Hepatocyte (in vitro differentiated cells): ENCODE results near the gene TIMM44. TPM values are rescaled to one million over a fixed set of nuclear protein-coding genes. Genes with fewer than 3 reads are reported as not detected.
"Not testable (repeated sequence)": the region's sequence is repeated elsewhere in the genome, so short reads cannot be mapped to it uniquely, and the experiment has no call there.

Source experiments
- DNase-seq: peaks from one replicate; pipeline ENCODE4 v3.0.0-alpha.2; 2016; ENCODE audit warnings: low spot score
- H2AFZ ChIP-seq: fragments of 200-600 bp; sonication (generic); 2 replicates; pipeline ENCODE4 v1.6.0; 2016; ENCODE audit warnings: antibody characterized with exemption, mild to moderate bottlenecking
- H3K27ac ChIP-seq: fragments of 200-600 bp; sonication (generic); 2 replicates; pipeline ENCODE4 v1.5.1; 2016; ENCODE audit warnings: mild to moderate bottlenecking
- H3K27me3 ChIP-seq: fragments of 200-600 bp; sonication (generic); 2 replicates; pipeline ENCODE4 v1.6.1; 2016
- H3K36me3 ChIP-seq: fragments of 200-600 bp; sonication (generic); replicated peaks from 2 replicates; pipeline ENCODE4 v1.5.1; 2016; ENCODE audit warnings: low read depth; ENCODE audit not compliant: insufficient read depth
- H3K4me1 ChIP-seq: fragments of 200-600 bp; sonication (generic); 2 replicates; pipeline ENCODE4 v1.5.1; 2016; ENCODE audit warnings: mild to moderate bottlenecking, moderate library complexity; ENCODE audit not compliant: insufficient read depth
- H3K4me2 ChIP-seq: fragments of 200-600 bp; sonication (generic); 2 replicates; pipeline ENCODE4 v1.6.0; 2016
- H3K4me3 ChIP-seq: fragments of 200-600 bp; sonication (generic); 2 replicates; pipeline ENCODE4 v1.5.1; 2016; ENCODE audit warnings: mild to moderate bottlenecking
- H3K79me2 ChIP-seq: fragments of 200-600 bp; sonication (generic); 2 replicates; pipeline ENCODE4 v1.6.0; 2017; ENCODE audit warnings: mild to moderate bottlenecking
- H3K9me2 ChIP-seq: fragments of 200-600 bp; sonication (generic); replicated peaks from 2 replicates; pipeline ENCODE4 v1.6.0; 2017; ENCODE audit warnings: mild to moderate bottlenecking; ENCODE audit not compliant: insufficient read depth
- H3K9me3 ChIP-seq: fragments of 200-600 bp; sonication (generic); 2 replicates; pipeline ENCODE4 v1.5.1; 2016; ENCODE audit warnings: low read depth, mild to moderate bottlenecking
- H4K20me1 ChIP-seq: fragments of 200-600 bp; sonication (generic); 2 replicates; pipeline ENCODE4 v1.6.0; 2016; ENCODE audit warnings: mild to moderate bottlenecking; ENCODE audit not compliant: insufficient read depth, poor library complexity, severe bottlenecking
- EZH2 ChIP-seq: fragments of 200-600 bp; sonication (generic); IDR thresholded peaks from 2 replicates; pipeline ENCODE4 v1.6.1; 2016; ENCODE audit warnings: antibody characterized with exemption, mild to moderate bottlenecking, borderline replicate concordance
- EZH2phosphoT487 ChIP-seq: fragments of 200-600 bp; sonication (generic); IDR thresholded peaks from one replicate; pipeline ENCODE4 v1.6.1; 2018; ENCODE audit warnings: antibody characterized with exemption, mild to moderate bottlenecking, low read depth, moderate library complexity; ENCODE audit not compliant: unreplicated experiment, severe bottlenecking
- WGBS: methylation state at CpG from one replicate; pipeline ENCODE4 v1.1.6; 2016; ENCODE audit warnings: low lambda C conversion rate; ENCODE audit errors: missing lambda C conversion rate; 5-methylcytosine and 5-hydroxymethylcytosine counted together
- polyA plus RNA-seq: library from polyadenylated mRNA; unstranded; fragments of >200 nt; fragmentation: Nextera tagmentation; extraction: Ambion mirVana; gene quantifications from 2 replicates; pipeline ENCODE4 v1.2.1, GENCODE V29; 2016
- total RNA-seq: library from RNA; depleted of rRNA; stranded (reverse); fragments of >200 nt; gene quantifications from 2 replicates; pipeline ENCODE4 v1.2.3, GENCODE V29; 2014
- TF ChIP-seq, protein P1 (sequence below): fragments of 200-600 bp; sonication (generic); IDR thresholded peaks from 2 replicates; pipeline ENCODE4 v1.5.1; 2016; ENCODE audit warnings: antibody characterized with exemption, mild to moderate bottlenecking; ENCODE audit not compliant: poor library complexity

TIMM44 gene
- total and polyA plus RNA-seq, 2 experiments from 2014 or later = 40.7 to 52.0 TPM

DNA sequence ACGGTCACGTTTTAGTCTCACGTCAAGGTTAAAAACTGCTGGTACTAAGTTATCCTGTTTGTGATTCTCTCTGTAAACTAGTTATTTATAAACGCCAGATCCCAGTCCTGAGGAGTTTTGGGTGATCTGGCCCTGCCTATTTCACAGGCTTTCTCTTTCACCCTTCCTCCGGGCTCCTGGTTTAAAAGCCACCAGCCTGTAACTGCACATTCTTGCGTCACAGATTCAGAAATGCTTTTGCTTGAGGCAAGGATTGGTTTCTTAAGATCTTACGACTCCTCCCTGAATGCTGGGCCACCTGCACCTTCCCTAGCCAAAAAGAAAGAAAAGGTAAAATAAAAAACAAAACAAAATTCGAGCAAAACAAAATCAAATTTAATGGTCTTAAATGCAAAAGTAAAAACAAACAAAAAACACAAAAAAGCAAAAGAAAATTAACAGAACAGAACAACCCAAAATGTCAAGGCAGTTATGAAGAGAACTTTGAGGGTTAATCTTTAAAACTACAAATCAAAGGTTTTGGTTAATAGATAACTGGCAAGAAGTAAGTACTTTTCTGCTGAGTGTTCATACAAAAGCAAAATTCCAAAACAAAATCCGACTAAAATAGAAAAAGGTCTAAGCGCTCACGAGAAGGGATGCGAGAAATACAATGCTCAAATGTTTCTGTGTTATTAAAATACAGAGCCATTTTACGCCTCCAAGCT lies 18.6 kb upstream of the TIMM44 start:
- H3K36me3 ChIP-seq = no peaks in the 10 kb centered on the region
- 76% methylated on average over 13 of the region's 13 CpGs for WGBS

GRCh38 chr19:7961082-7961481 lies 17.6 kb upstream of the TIMM44 start:
- H3K4me3 ChIP-seq, DNase-seq, H3K4me1 ChIP-seq, H3K27me3 ChIP-seq, H3K79me2 ChIP-seq, H4K20me1 ChIP-seq, H3K4me2 ChIP-seq, H2AFZ ChIP-seq, H3K36me3 ChIP-seq, H3K9me3 ChIP-seq, H3K27ac ChIP-seq, H3K9me2 ChIP-seq: not testable (repeated sequence)
- WGBS = 97% methylated on average over 4 of the region's 4 CpGs

More for the DNA sequence above, 18.6 kb upstream of the TIMM44 start:
- no peaks in the 10 kb centered on the region for H3K9me3 ChIP-seq
- H3K9me2 ChIP-seq = no peaks in the 10 kb centered on the region
- no peak overlapping the region for H3K4me3 ChIP-seq
- peaks cover 6% of the 10 kb centered on the region for H3K4me1 ChIP-seq
- TF ChIP-seq, protein P1, sequence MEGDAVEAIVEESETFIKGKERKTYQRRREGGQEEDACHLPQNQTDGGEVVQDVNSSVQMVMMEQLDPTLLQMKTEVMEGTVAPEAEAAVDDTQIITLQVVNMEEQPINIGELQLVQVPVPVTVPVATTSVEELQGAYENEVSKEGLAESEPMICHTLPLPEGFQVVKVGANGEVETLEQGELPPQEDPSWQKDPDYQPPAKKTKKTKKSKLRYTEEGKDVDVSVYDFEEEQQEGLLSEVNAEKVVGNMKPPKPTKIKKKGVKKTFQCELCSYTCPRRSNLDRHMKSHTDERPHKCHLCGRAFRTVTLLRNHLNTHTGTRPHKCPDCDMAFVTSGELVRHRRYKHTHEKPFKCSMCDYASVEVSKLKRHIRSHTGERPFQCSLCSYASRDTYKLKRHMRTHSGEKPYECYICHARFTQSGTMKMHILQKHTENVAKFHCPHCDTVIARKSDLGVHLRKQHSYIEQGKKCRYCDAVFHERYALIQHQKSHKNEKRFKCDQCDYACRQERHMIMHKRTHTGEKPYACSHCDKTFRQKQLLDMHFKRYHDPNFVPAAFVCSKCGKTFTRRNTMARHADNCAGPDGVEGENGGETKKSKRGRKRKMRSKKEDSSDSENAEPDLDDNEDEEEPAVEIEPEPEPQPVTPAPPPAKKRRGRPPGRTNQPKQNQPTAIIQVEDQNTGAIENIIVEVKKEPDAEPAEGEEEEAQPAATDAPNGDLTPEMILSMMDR = no peak
- TF ChIP-seq EZH2 (no peak), EZH2phosphoT487 (no peak)
- peak overlapping the region; percentile 20 for H3K4me2 ChIP-seq
- H3K79me2 ChIP-seq = no peaks in the 10 kb centered on the region
- no peaks in the 10 kb centered on the region for H4K20me1 ChIP-seq
- H3K27me3 ChIP-seq = no peaks in the 10 kb centered on the region
- DNase-seq = no peak
- no peak overlapping the region for H2AFZ ChIP-seq
- peak overlapping the region; percentile 1 for H3K27ac ChIP-seq

DNA sequence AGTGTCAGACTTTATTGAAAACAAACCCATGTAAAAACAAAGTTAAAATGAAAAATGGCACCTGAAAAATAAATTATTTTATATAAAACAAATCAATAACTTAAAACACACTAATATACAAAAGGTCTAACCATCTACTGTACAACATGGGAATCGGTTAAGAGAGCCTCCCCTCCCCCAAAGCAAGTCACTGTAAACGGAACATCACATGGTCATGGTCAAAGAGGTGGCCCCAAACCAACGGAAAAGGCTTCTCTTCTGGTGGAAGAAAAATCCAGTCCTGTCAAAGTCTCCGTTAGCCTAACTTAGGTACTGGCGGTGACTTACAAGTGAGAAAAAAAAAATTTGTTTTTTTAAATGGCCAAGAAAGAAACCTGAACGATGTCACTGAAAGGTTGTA lies 15.7 kb upstream of the TIMM44 start:
- no peaks in the 10 kb centered on the region for H4K20me1 ChIP-seq
- H3K9me3 ChIP-seq = no peaks in the 10 kb centered on the region
- H3K9me2 ChIP-seq = no peaks in the 10 kb centered on the region
- H3K36me3 ChIP-seq = no peaks in the 10 kb centered on the region
- H3K79me2 ChIP-seq = no peaks in the 10 kb centered on the region
- no peak overlapping the region for H3K27ac ChIP-seq
- no peak overlapping the region for H3K4me3 ChIP-seq
- TF ChIP-seq, protein P1 = no peak
- no peak for TF ChIP-seq EZH2phosphoT487
- TF ChIP-seq EZH2 = no peak
- DNase-seq = no peak
- WGBS = 88% methylated on average over 6 of the region's 6 CpGs
- peaks cover 6% of the 10 kb centered on the region for H3K4me1 ChIP-seq
- no peak overlapping the region for H3K4me2 ChIP-seq
- H2AFZ ChIP-seq = no peak overlapping the region
- no peaks in the 10 kb centered on the region for H3K27me3 ChIP-seq

- DNase-seq = no peak
- Histone ChIP-seq H4K20me1 (no peaks in the 10 kb centered on the region), H3K4me1 (no peaks in the 10 kb centered on the region), H3K27ac (no peak overlapping the region), H3K27me3 (no peaks in the 10 kb centered on the region), H3K9me3 (no peaks in the 10 kb centered on the region), H3K9me2 (no peaks in the 10 kb centered on the region), H3K36me3 (no peaks in the 10 kb centered on the region), H3K4me2 (no peak overlapping the region), H3K4me3 (no peak overlapping the region), H2AFZ (no peak overlapping the region), H3K79me2 (no peaks in the 10 kb centered on the region)
- whole genome bisulfite sequencing = 88% methylated on average over 11 of the region's 11 CpGs
- TF ChIP-seq, protein P1 = no peak
- TF ChIP-seq EZH2phosphoT487 = no peak
- TF ChIP-seq EZH2 = no peak
Measured at GRCh38 chr19:7955696-7956095, 12.2 kb upstream of the TIMM44 start.
